ENCODE measurements around the gene MFSD12. TPM values are rescaled to one million over a fixed set of nuclear protein-coding genes. Genes with fewer than 3 reads are reported as not detected.

Gene MFSD12
- total and polyA plus RNA-seq, 2 of the 8 experiments (the other 6 are each of a cell fraction or from before 2014, with no cell fraction given): 59.6 to 71.3 TPM

DNA sequence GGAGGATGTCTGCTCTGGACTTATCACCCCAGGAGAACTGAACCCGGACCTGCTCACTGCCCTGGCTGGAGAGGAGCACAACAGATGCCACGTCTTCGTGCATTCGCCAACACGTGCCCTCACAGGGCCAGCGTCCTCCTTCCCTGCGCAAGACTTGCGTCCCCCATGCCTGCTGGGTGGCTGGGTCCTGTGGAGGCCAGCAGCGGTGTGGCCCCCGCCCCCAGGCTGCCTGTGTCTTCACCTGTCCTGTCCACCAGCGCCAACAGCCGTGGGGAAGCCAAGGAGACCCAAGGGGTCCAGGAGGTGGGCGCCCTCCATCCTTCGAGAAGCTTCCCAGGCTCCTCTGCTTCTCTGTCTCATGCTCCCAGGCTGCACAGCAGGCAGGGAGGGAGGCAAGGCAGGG is 21.8 kb downstream of the MFSD12 start (continued):
- TF ChIP-seq POU5F1 (IDR thresholded peaks at IDR 0.05; ENCODE audit: low read depth, low read length): no peak
- TF ChIP-seq, protein P1, sequence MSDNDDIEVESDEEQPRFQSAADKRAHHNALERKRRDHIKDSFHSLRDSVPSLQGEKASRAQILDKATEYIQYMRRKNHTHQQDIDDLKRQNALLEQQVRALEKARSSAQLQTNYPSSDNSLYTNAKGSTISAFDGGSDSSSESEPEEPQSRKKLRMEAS (IDR thresholded peaks at IDR 0.05): no peak

Measured in H1 (cell line).